ENCODE results near the gene HTRA3. TPM values are rescaled to one million over a fixed set of nuclear protein-coding genes. Genes with fewer than 3 reads are reported as not detected.

The HTRA3 gene
- total and polyA plus RNA-seq, 2 of the 8 experiments (the other 6 are each of a cell fraction or from before 2014, with no cell fraction given), result 3.2 to 5.8 TPM

DNA sequence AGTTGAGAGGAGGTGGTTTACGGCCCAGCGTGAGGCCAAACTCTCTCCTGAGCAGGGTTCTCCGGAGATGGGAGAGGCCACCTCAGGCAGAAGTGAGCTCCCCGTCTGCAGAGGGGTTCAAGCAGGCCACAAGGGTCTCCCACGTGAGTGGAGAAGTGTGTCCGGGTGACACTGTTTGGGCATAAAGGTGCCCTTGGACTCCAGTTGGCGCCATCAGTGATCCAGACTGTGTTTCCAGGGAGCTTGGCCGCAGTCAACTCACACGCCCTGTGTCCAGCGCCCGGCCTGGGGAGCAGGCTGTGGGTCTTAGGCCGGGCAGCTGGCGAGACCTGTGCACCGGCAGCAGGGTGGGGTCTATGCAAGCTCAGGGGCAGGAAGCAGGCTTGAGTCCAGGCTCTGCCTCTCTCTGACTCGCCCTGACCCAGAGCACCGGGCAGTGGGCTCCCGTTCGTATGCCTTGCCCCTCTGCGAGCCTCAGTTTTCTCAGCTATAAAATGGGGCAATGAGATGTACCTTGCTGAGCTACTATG lies 24.6 kb upstream of the HTRA3 start (continued):
- TF ChIP-seq POU5F1 (IDR thresholded peaks at IDR 0.05; ENCODE audit: low read depth, low read length), result no peak
- no peak for TF ChIP-seq SAP30 (IDR thresholded peaks at IDR 0.05; ENCODE audit: insufficient read depth, insufficient replicate concordance, low read length)
- TF ChIP-seq, protein P1, sequence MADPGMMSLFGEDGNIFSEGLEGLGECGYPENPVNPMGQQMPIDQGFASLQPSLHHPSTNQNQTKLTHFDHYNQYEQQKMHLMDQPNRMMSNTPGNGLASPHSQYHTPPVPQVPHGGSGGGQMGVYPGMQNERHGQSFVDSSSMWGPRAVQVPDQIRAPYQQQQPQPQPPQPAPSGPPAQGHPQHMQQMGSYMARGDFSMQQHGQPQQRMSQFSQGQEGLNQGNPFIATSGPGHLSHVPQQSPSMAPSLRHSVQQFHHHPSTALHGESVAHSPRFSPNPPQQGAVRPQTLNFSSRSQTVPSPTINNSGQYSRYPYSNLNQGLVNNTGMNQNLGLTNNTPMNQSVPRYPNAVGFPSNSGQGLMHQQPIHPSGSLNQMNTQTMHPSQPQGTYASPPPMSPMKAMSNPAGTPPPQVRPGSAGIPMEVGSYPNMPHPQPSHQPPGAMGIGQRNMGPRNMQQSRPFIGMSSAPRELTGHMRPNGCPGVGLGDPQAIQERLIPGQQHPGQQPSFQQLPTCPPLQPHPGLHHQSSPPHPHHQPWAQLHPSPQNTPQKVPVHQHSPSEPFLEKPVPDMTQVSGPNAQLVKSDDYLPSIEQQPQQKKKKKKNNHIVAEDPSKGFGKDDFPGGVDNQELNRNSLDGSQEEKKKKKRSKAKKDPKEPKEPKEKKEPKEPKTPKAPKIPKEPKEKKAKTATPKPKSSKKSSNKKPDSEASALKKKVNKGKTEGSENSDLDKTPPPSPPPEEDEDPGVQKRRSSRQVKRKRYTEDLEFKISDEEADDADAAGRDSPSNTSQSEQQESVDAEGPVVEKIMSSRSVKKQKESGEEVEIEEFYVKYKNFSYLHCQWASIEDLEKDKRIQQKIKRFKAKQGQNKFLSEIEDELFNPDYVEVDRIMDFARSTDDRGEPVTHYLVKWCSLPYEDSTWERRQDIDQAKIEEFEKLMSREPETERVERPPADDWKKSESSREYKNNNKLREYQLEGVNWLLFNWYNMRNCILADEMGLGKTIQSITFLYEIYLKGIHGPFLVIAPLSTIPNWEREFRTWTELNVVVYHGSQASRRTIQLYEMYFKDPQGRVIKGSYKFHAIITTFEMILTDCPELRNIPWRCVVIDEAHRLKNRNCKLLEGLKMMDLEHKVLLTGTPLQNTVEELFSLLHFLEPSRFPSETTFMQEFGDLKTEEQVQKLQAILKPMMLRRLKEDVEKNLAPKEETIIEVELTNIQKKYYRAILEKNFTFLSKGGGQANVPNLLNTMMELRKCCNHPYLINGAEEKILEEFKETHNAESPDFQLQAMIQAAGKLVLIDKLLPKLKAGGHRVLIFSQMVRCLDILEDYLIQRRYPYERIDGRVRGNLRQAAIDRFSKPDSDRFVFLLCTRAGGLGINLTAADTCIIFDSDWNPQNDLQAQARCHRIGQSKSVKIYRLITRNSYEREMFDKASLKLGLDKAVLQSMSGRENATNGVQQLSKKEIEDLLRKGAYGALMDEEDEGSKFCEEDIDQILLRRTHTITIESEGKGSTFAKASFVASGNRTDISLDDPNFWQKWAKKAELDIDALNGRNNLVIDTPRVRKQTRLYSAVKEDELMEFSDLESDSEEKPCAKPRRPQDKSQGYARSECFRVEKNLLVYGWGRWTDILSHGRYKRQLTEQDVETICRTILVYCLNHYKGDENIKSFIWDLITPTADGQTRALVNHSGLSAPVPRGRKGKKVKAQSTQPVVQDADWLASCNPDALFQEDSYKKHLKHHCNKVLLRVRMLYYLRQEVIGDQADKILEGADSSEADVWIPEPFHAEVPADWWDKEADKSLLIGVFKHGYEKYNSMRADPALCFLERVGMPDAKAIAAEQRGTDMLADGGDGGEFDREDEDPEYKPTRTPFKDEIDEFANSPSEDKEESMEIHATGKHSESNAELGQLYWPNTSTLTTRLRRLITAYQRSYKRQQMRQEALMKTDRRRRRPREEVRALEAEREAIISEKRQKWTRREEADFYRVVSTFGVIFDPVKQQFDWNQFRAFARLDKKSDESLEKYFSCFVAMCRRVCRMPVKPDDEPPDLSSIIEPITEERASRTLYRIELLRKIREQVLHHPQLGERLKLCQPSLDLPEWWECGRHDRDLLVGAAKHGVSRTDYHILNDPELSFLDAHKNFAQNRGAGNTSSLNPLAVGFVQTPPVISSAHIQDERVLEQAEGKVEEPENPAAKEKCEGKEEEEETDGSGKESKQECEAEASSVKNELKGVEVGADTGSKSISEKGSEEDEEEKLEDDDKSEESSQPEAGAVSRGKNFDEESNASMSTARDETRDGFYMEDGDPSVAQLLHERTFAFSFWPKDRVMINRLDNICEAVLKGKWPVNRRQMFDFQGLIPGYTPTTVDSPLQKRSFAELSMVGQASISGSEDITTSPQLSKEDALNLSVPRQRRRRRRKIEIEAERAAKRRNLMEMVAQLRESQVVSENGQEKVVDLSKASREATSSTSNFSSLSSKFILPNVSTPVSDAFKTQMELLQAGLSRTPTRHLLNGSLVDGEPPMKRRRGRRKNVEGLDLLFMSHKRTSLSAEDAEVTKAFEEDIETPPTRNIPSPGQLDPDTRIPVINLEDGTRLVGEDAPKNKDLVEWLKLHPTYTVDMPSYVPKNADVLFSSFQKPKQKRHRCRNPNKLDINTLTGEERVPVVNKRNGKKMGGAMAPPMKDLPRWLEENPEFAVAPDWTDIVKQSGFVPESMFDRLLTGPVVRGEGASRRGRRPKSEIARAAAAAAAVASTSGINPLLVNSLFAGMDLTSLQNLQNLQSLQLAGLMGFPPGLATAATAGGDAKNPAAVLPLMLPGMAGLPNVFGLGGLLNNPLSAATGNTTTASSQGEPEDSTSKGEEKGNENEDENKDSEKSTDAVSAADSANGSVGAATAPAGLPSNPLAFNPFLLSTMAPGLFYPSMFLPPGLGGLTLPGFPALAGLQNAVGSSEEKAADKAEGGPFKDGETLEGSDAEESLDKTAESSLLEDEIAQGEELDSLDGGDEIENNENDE (IDR thresholded peaks at IDR 0.05; ENCODE audit: insufficient replicate concordance, low read length), result no peak
- TF ChIP-seq PHF8 (conservative IDR thresholded peaks at IDR 0.05; ENCODE audit: low read depth, low read length), result no peak
- TF ChIP-seq HDAC6 (IDR thresholded peaks at IDR 0.05; ENCODE audit: low read depth, low read length), result no peak
- no peak for TF ChIP-seq TCF12 (IDR thresholded peaks at IDR 0.05; ENCODE audit: low read depth, low read length)

Data from H1 (cell line).